SU-DHL-6 (cell line): ENCODE results near the gene MEF2A.

Experiments used
- H2AFZ ChIP-seq: fragments of 200-600 bp; sonication (generic); 2 replicates; pipeline ENCODE4 v1.6.1; 2014; ENCODE audit warnings: low read depth, mild to moderate bottlenecking, moderate library complexity, mixed read lengths, antibody characterized with exemption, low read length; ENCODE audit not compliant: severe bottlenecking
- H3F3A ChIP-seq: fragments of 200-600 bp; shearing (Covaris generic); 2 replicates; pipeline ENCODE4 v1.6.0; 2016; ENCODE audit warnings: antibody characterized with exemption, mild to moderate bottlenecking; ENCODE audit not compliant: insufficient read depth
- H3K27ac ChIP-seq: fragments of 200-600 bp; sonication (generic); 2 replicates; pipeline ENCODE4 v1.5.1; 2016; ENCODE audit warnings: low read depth, mild to moderate bottlenecking, low read length, moderate library complexity, mixed read lengths
- H3K27me3 ChIP-seq: fragments of 200-600 bp; sonication (generic), shearing (Covaris generic); 2 replicates; pipeline ENCODE4 v1.6.0; 2014; ENCODE audit warnings: mild to moderate bottlenecking, low read length
- H3K36me3 ChIP-seq: fragments of 200-600 bp; sonication (generic); 2 replicates; pipeline ENCODE4 v1.6.1; 2014; ENCODE audit warnings: mild to moderate bottlenecking, low read length, mixed read lengths
- H3K4me2 ChIP-seq: fragments of 300-600, 200-600 bp; shearing (Covaris generic), sonication (generic); 2 replicates; pipeline ENCODE4 v1.6.0; 2014; ENCODE audit warnings: low read length, low read depth, mild to moderate bottlenecking; ENCODE audit not compliant: poor library complexity, severe bottlenecking
- H3K4me3 ChIP-seq: fragments of 200-600 bp; sonication (generic); 2 replicates; pipeline ENCODE4 v1.5.1; 2014; ENCODE audit warnings: antibody characterized with exemption, low read length, mild to moderate bottlenecking, mixed read lengths; ENCODE audit not compliant: insufficient read depth, poor library complexity, severe bottlenecking
- H3K79me2 ChIP-seq: fragments of 200-600 bp; sonication (generic); 2 replicates; pipeline ENCODE4 v1.6.1; 2014; ENCODE audit warnings: mild to moderate bottlenecking, low read length, moderate library complexity; ENCODE audit not compliant: insufficient read depth
- H3K9ac ChIP-seq: fragments of 200-600 bp; sonication (generic); 2 replicates; pipeline ENCODE4 v1.7.0; 2014; ENCODE audit warnings: mild to moderate bottlenecking, low read length
- H3K9me2 ChIP-seq: fragments of 200-600 bp; sonication (generic); replicated peaks from 2 replicates; pipeline ENCODE4 v1.6.1; 2014; ENCODE audit warnings: low read length; ENCODE audit not compliant: insufficient read depth
- H3K9me3 ChIP-seq: fragments of 200-600 bp; sonication (generic); 2 replicates; pipeline ENCODE4 v1.6.1; 2014; ENCODE audit warnings: low read length, mixed read lengths; ENCODE audit not compliant: insufficient read depth
- H4K20me1 ChIP-seq: fragments of 200-600 bp; sonication (generic); 2 replicates; pipeline ENCODE4 v1.6.1; 2014; ENCODE audit warnings: low read depth, mild to moderate bottlenecking, antibody characterized with exemption, low read length, moderate library complexity, mixed read lengths
- EZH2phosphoT487 ChIP-seq: fragments of 200-600 bp; sonication (generic), shearing (Covaris generic); conservative IDR thresholded peaks from 2 replicates; pipeline ENCODE4 v1.6.1; 2018; ENCODE audit warnings: mild to moderate bottlenecking, antibody characterized with exemption, low read length, moderate library complexity, mixed read lengths
- TF ChIP-seq, protein P1 (sequence below): fragments of 200-600 bp; sonication (generic); IDR thresholded peaks from one replicate; pipeline ENCODE4 v1.5.1; 2017; ENCODE audit warnings: antibody characterized with exemption, mild to moderate bottlenecking, low read length, moderate library complexity; ENCODE audit not compliant: insufficient read depth, poor library complexity, severe bottlenecking

Gene MEF2A

DNA sequence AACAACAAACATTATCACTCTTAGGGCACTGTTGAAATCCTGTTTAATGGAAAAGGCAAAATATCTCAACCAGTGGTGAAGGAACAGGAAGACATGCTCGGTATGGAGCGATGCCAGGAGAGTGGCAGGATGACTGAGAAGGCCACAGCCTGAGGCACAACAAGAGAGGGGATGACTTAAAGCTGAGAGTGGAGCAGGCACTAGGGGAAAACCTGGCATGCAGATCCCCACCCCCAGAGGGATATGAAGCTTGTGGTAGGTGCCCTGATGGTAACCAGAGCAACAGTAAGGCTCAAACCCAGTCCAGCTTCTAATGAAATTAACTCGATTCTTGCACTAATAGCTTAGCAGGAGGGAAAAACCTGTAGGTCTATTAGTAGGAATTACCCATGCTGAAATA is 127.0 kb downstream of the MEF2A start:
- Histone ChIP-seq H3K4me2 (no peak overlapping the region), H3K9ac (no peak overlapping the region), H4K20me1 (no peaks in the 10 kb centered on the region), H3K27me3 (no peaks in the 10 kb centered on the region), H3K9me2 (no peaks in the 10 kb centered on the region), H3K27ac (no peak overlapping the region), H3K79me2 (no peaks in the 10 kb centered on the region), H3K9me3 (no peaks in the 10 kb centered on the region), H3F3A (no peaks in the 10 kb centered on the region), H3K36me3 (peaks cover 11% of the 10 kb centered on the region; the same call in 1 of the 2 replicates), H3K4me3 (no peak overlapping the region), H2AFZ (no peak overlapping the region)
- TF ChIP-seq, protein P1, sequence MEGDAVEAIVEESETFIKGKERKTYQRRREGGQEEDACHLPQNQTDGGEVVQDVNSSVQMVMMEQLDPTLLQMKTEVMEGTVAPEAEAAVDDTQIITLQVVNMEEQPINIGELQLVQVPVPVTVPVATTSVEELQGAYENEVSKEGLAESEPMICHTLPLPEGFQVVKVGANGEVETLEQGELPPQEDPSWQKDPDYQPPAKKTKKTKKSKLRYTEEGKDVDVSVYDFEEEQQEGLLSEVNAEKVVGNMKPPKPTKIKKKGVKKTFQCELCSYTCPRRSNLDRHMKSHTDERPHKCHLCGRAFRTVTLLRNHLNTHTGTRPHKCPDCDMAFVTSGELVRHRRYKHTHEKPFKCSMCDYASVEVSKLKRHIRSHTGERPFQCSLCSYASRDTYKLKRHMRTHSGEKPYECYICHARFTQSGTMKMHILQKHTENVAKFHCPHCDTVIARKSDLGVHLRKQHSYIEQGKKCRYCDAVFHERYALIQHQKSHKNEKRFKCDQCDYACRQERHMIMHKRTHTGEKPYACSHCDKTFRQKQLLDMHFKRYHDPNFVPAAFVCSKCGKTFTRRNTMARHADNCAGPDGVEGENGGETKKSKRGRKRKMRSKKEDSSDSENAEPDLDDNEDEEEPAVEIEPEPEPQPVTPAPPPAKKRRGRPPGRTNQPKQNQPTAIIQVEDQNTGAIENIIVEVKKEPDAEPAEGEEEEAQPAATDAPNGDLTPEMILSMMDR: no peak
- TF ChIP-seq EZH2phosphoT487: no peak

DNA sequence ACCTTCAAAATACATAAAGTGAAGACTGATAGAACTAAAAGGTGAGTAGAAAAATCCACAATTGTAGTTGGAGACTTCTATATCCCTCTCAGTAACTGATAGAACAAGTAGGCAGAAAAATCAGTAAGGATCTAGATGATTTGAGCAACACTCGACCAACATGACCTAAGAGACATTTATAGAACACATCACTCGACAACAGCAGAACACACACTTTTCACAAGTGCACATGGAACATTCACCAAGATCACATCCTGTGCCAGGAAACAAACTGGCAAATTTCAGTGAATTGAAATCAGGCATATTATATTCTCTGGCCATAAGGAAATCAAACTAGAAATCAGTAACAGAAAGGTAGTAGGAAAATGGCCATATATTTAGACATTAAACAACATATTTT is 130.3 kb downstream of the MEF2A start:
- H3K9me2 ChIP-seq: no peaks in the 10 kb centered on the region
- no peaks in the 10 kb centered on the region for H3K27me3 ChIP-seq
- TF ChIP-seq, protein P1: no peak
- no peak for TF ChIP-seq EZH2phosphoT487

DNA sequence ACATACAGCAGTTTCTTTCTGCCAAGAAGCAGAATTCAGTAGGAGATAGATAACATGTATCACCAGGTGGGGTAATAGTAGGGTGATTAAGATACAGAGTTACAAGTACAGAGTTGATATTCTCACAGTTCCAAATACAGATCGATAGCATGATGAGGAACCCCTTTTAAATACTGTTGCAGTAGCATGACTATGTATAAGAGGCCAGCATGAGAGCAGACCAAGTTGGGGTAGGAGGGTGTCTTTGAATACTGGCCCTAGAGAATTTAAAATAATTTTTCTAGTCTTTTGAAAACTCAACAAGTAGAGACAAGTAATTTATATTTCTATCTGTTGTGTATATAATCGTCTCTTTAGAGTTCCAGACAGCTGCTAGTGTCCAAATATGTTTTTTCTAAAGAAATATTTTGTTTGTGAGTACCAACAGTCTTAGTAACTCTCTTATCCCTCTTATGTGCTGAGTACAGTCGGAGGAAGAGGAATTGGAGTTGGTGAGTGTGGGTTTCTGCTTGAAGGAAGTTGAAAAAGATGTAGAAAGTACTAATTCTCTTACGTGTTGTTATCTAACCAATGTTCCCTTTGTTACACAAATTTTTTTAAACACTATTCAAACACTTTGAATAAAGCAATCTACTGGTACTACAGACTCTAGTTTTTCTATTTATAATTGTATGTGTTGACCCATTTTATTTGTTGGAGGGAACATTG is 137.3 kb downstream of the MEF2A start:
- H3K9me3 ChIP-seq: no peaks in the 10 kb centered on the region
- H3K9ac ChIP-seq: no peak overlapping the region
- no peak overlapping the region for H3K4me3 ChIP-seq
- no peak overlapping the region for H2AFZ ChIP-seq
- H3K27me3 ChIP-seq: no peaks in the 10 kb centered on the region
- no peaks in the 10 kb centered on the region for H3K9me2 ChIP-seq
- H3F3A ChIP-seq: peaks cover 15% of the 10 kb centered on the region
- no peaks in the 10 kb centered on the region for H3K79me2 ChIP-seq
- no peak for TF ChIP-seq EZH2phosphoT487
- TF ChIP-seq, protein P1: no peak
- no peak overlapping the region for H3K4me2 ChIP-seq
- H3K36me3 ChIP-seq: no peaks in the 10 kb centered on the region
- H4K20me1 ChIP-seq: no peaks in the 10 kb centered on the region
- no peak overlapping the region for H3K27ac ChIP-seq

More for the DNA sequence above, 130.3 kb downstream of the MEF2A start:
- H3K9ac ChIP-seq: no peak overlapping the region
- no peak overlapping the region for H3K27ac ChIP-seq
- no peaks in the 10 kb centered on the region for H4K20me1 ChIP-seq
- peaks cover 11% of the 10 kb centered on the region; the same call in 1 of the 2 replicates for H3K36me3 ChIP-seq
- no peaks in the 10 kb centered on the region for H3F3A ChIP-seq
- H3K9me3 ChIP-seq: no peaks in the 10 kb centered on the region
- H3K79me2 ChIP-seq: no peaks in the 10 kb centered on the region
- no peak overlapping the region for H3K4me3 ChIP-seq
- no peak overlapping the region for H2AFZ ChIP-seq
- no peak overlapping the region for H3K4me2 ChIP-seq
